HG03066 (cell line): ENCODE results near the gene CPB2.
A peak's percentile ranks its signal among the peaks of the same experiment; 100 is the strongest.

Source experiments
- ATAC-seq: cut with Tn5 transposase; IDR thresholded peaks from one replicate; pipeline ENCODE4 v1.9.1; 2021; ENCODE audit warnings: low read depth; ENCODE audit not compliant: unreplicated experiment

CPB2 gene

GRCh38 chr13:46127358-46128023 is 22.7 kb upstream of the CPB2 start:
- no peak for ATAC-seq

- ATAC-seq, result peak; percentile 67
These were observed 21.9 kb upstream of the CPB2 start for GRCh38 chr13:46126552-46127357.

GRCh38 chr13:46126056-46126455 is 21.2 kb upstream of the CPB2 start:
- ATAC-seq, result no peak

GRCh38 chr13:46124967-46125933 is 20.4 kb upstream of the CPB2 start:
- no peak for ATAC-seq

GRCh38 chr13:46124531-46124966 is 19.7 kb upstream of the CPB2 start:
- ATAC-seq, result no peak

GRCh38 chr13:46122304-46122703 is 17.5 kb upstream of the CPB2 start:
- no peak for ATAC-seq

- no peak for ATAC-seq
These were observed 16.8 kb upstream of the CPB2 start for GRCh38 chr13:46121597-46122163.

- ATAC-seq, result no peak
These were observed 16.2 kb upstream of the CPB2 start for GRCh38 chr13:46121033-46121432.

GRCh38 chr13:46119883-46120614 is 15.2 kb upstream of the CPB2 start:
- no peak for ATAC-seq

GRCh38 chr13:46116653-46117502 is 12.0 kb upstream of the CPB2 start:
- ATAC-seq, result no peak

- no peak for ATAC-seq
These were observed 9.8 kb upstream of the CPB2 start for GRCh38 chr13:46114613-46115012.

GRCh38 chr13:46113596-46113995 is 8.8 kb upstream of the CPB2 start:
- ATAC-seq, result no peak

- no peak for ATAC-seq
These were observed 6.3 kb upstream of the CPB2 start for GRCh38 chr13:46111151-46111550.

GRCh38 chr13:46109451-46109850 is 4.6 kb upstream of the CPB2 start:
- no peak for ATAC-seq

GRCh38 chr13:46106839-46107371 is 2.1 kb upstream of the CPB2 start:
- no peak for ATAC-seq

GRCh38 chr13:46103037-46103436 is 1.8 kb downstream of the CPB2 start:
- ATAC-seq, result no peak

GRCh38 chr13:46102255-46102605 is 2.6 kb downstream of the CPB2 start:
- ATAC-seq, result no peak

GRCh38 chr13:46101484-46102254 is 3.2 kb downstream of the CPB2 start:
- ATAC-seq, result no peak
